H9 (cell line): ENCODE measurements around the gene LY6G6F. TPM values are rescaled to one million over a fixed set of nuclear protein-coding genes. Genes with fewer than 3 reads are reported as not detected.
A peak's percentile ranks its signal among the peaks of the same experiment; 100 is the strongest.

Source experiments
- DNase-seq: peaks from one replicate; pipeline ENCODE4 v3.0.0-alpha.2; 2017
- H2AFZ ChIP-seq: one replicate; pipeline ENCODE4 v1.6.1; 2013; ENCODE audit warnings: mild to moderate bottlenecking, low read length, control low read depth, moderate library complexity
- H2AK5ac ChIP-seq: 2 replicates; pipeline ENCODE4 v1.6.1; 2013; ENCODE audit warnings: low read length, control low read depth, mixed read lengths; ENCODE audit not compliant: insufficient read length
- H2BK120ac ChIP-seq: one replicate; pipeline ENCODE4 v1.6.1; 2013; ENCODE audit warnings: low read depth, mild to moderate bottlenecking, low read length, control low read depth, inconsistent platforms; ENCODE audit not compliant: poor library complexity, severe bottlenecking
- H2BK12ac ChIP-seq: 2 replicates; pipeline ENCODE4 v1.6.1; 2013; ENCODE audit warnings: low read length, control low read depth, mixed read lengths, low read depth; ENCODE audit not compliant: insufficient read length
- H2BK15ac ChIP-seq: 2 replicates; pipeline ENCODE4 v1.6.1; 2013; ENCODE audit warnings: low read depth, low read length, control low read depth
- H2BK20ac ChIP-seq: one replicate; pipeline ENCODE4 v1.6.1; 2013; ENCODE audit warnings: low read depth, mild to moderate bottlenecking, low read length, control low read depth, inconsistent platforms; ENCODE audit not compliant: poor library complexity, severe bottlenecking
- H2BK5ac ChIP-seq: 2 replicates; pipeline ENCODE4 v1.6.1; 2013; ENCODE audit warnings: low read length, control low read depth, mixed read lengths; ENCODE audit not compliant: insufficient read length
- H3K14ac ChIP-seq: 2 replicates; pipeline ENCODE4 v1.6.1; 2013; ENCODE audit warnings: low read length, control low read depth; ENCODE audit not compliant: insufficient read depth
- H3K18ac ChIP-seq: 2 replicates; pipeline ENCODE4 v1.6.1; 2013; ENCODE audit warnings: low read depth, mild to moderate bottlenecking, mixed read lengths, low read length, control low read depth; ENCODE audit not compliant: insufficient read length
- H3K23ac ChIP-seq: 2 replicates; pipeline ENCODE4 v1.6.1; 2013; ENCODE audit warnings: low read length, control low read depth, mixed read lengths, low read depth; ENCODE audit not compliant: insufficient read length
- H3K23me2 ChIP-seq: 2 replicates; pipeline ENCODE4 v1.6.1; 2013; ENCODE audit warnings: low read depth, mild to moderate bottlenecking, mixed read lengths, low read length, control low read depth; ENCODE audit not compliant: insufficient read length, poor library complexity, severe bottlenecking
- H3K27ac ChIP-seq: 2 replicates; pipeline ENCODE4 v1.5.1; 2013; ENCODE audit warnings: low read length, control low read depth, mixed read lengths, low read depth; ENCODE audit not compliant: insufficient read length
- H3K27me3 ChIP-seq: 2 replicates; pipeline ENCODE4 v1.6.1; 2013; ENCODE audit warnings: low read length, control low read depth, inconsistent platforms; ENCODE audit not compliant: insufficient read depth
- H3K4ac ChIP-seq: 2 replicates; pipeline ENCODE4 v1.6.1; 2013; ENCODE audit warnings: low read depth, mild to moderate bottlenecking, control low read depth, inconsistent platforms, low read length, moderate library complexity
- H3K4me1 ChIP-seq: 2 replicates; pipeline ENCODE4 v1.6.1; 2013; ENCODE audit warnings: low read length, control low read depth, inconsistent platforms; ENCODE audit not compliant: insufficient read depth
- H3K4me2 ChIP-seq: 2 replicates; pipeline ENCODE4 v1.6.1; 2013; ENCODE audit warnings: low read length, control low read depth, mixed read lengths; ENCODE audit not compliant: insufficient read length, insufficient read depth
- H3K56ac ChIP-seq: 2 replicates; pipeline ENCODE4 v1.6.1; 2013; ENCODE audit warnings: low read depth, mild to moderate bottlenecking, mixed read lengths, low read length, control low read depth; ENCODE audit not compliant: insufficient read length
- H3K79me1 ChIP-seq: 2 replicates; pipeline ENCODE4 v1.6.1; 2013; ENCODE audit warnings: low read depth, mild to moderate bottlenecking, moderate library complexity, low read length, control low read depth, inconsistent platforms; ENCODE audit not compliant: insufficient read depth, poor library complexity, severe bottlenecking
- H3K79me2 ChIP-seq: 2 replicates; pipeline ENCODE4 v1.6.1; 2013; ENCODE audit warnings: low read length, control low read depth, inconsistent platforms; ENCODE audit not compliant: insufficient read depth
- H3K9ac ChIP-seq: 2 replicates; pipeline ENCODE4 v1.6.1; 2013; ENCODE audit warnings: low read length, control low read depth, mixed read lengths; ENCODE audit not compliant: insufficient read length; ENCODE audit errors: extremely low read depth
- H3K9me3 ChIP-seq: one replicate; pipeline ENCODE4 v1.6.1; 2013; ENCODE audit warnings: low read depth, low read length, inconsistent platforms; ENCODE audit not compliant: control insufficient read depth
- H3T11ph ChIP-seq: one replicate; pipeline ENCODE4 v1.6.1; 2013; ENCODE audit warnings: mild to moderate bottlenecking, low read length, control low read depth, inconsistent platforms
- H4K20me1 ChIP-seq: one replicate; pipeline ENCODE4 v1.6.1; 2013; ENCODE audit not compliant: control insufficient read depth, insufficient read length, insufficient read depth
- H4K5ac ChIP-seq: 2 replicates; pipeline ENCODE4 v1.6.1; 2013; ENCODE audit warnings: low read depth, mild to moderate bottlenecking, mixed read lengths, low read length, control low read depth; ENCODE audit not compliant: insufficient read length
- H4K8ac ChIP-seq: replicated peaks from 2 replicates; pipeline ENCODE4 v1.6.1; 2013; ENCODE audit warnings: low read length, control low read depth, mixed read lengths, low read depth; ENCODE audit not compliant: insufficient read length
- H4K91ac ChIP-seq: 2 replicates; pipeline ENCODE4 v1.6.1; 2013; ENCODE audit warnings: low read depth, mild to moderate bottlenecking, moderate library complexity, mixed read lengths, low read length, control low read depth; ENCODE audit not compliant: insufficient read length
- H3K27ac Mint-ChIP-seq, 3 experiments: 2 replicates in 2 of 3; 3 replicates in 1 of 3; pipeline ENCODE4 v1.8.0; 2020 to 2021; ENCODE audit warnings: mixed read lengths in 3 of 3, mild to moderate bottlenecking in 1 of 3, moderate library complexity in 1 of 3
- H3K27me3 Mint-ChIP-seq: 2 replicates; pipeline ENCODE4 v1.8.0; 2021; ENCODE audit warnings: low read depth, mild to moderate bottlenecking, moderate library complexity, mixed read lengths
- H3K36me3 Mint-ChIP-seq, 3 experiments: 2 replicates in 2 of 3; 3 replicates in 1 of 3; pipeline ENCODE4 v1.8.0; 2020 to 2021; ENCODE audit warnings: low read depth in 3 of 3, mixed read lengths in 3 of 3; ENCODE audit not compliant: insufficient read depth in 1 of 3
- H3K4me1 Mint-ChIP-seq, 2 experiments: 2 replicates each; pipeline ENCODE4 v1.8.0; 2020; ENCODE audit warnings: mixed read lengths in 2 of 2
- H3K4me3 Mint-ChIP-seq, 2 experiments: 2 replicates in 1 of 2; 3 replicates in 1 of 2; pipeline ENCODE4 v1.8.0; 2020 to 2021; ENCODE audit warnings: mild to moderate bottlenecking in 2 of 2, mixed read lengths in 2 of 2, moderate library complexity in 1 of 2
- H3K9me3 Mint-ChIP-seq, 2 experiments: 2 replicates in 1 of 2; 3 replicates in 1 of 2; pipeline ENCODE4 v1.8.0; 2020; ENCODE audit warnings: mild to moderate bottlenecking in 2 of 2, mixed read lengths in 2 of 2, moderate library complexity in 1 of 2
- CTCF ChIP-seq: fragments of 200-600 bp; sonication (generic); conservative IDR thresholded peaks from 3 replicates; pipeline ENCODE4 v1.8.0; 2021; ENCODE audit warnings: antibody characterized with exemption, mild to moderate bottlenecking
- WGBS: extraction: QIAGEN DNeasy Blood & Tissue Kit; methylation state at CpG from one replicate; pipeline ENCODE4 v1.1.7; 2013; ENCODE audit warnings: missing lambda C conversion rate, low lambda C conversion rate, mixed read lengths; ENCODE audit not compliant: insufficient read length; ENCODE audit errors: extremely low coverage; 5-methylcytosine and 5-hydroxymethylcytosine counted together
- total RNA-seq: library from RNA; stranded (reverse); gene quantifications from 2 replicates; pipeline ENCODE4 v1.2.1, GENCODE V29; 2021

Gene LY6G6F
- total RNA-seq, 1 experiment from 2014 or later: not detected

GRCh38 chr6:31729979-31730630, 23.4 kb downstream of the LY6G6F start:
- Histone ChIP-seq H2BK120ac (no peak overlapping the region), H3K27ac (no peak overlapping the region), H3K4me1 (peaks cover 5% of the 10 kb centered on the region; the same call in 1 of the 2 replicates), H2AK5ac (no peak overlapping the region), H2BK12ac (no peak overlapping the region), H3K23ac (no peak overlapping the region), H3K79me1 (no peaks in the 10 kb centered on the region), H3K4ac (no peak overlapping the region), H4K20me1 (no peaks in the 10 kb centered on the region), H3K9ac (no peak overlapping the region), H3K27me3 (no peaks in the 10 kb centered on the region), H2BK5ac (no peak overlapping the region), H3K56ac (no peak overlapping the region), H4K5ac (no peak overlapping the region), H3K18ac (peak overlapping the region; percentile 43), H3K79me2 (no peaks in the 10 kb centered on the region; the same call in 1 of the 2 replicates), H3K14ac (peak overlapping the region; percentile 54), H3K4me2 (peak overlapping the region; percentile 60), H2BK15ac (no peak overlapping the region), H4K91ac (no peak overlapping the region), H2BK20ac (no peak overlapping the region), H3K23me2 (peaks cover 15% of the 10 kb centered on the region), H3T11ph (no peak overlapping the region), H2AFZ (no peak overlapping the region), H4K8ac (no peak overlapping the region), H3K9me3 (no peaks in the 10 kb centered on the region)
- no CpG with 5 or more reads among the region's 46 CpGs for WGBS
- Mint-ChIP-seq H3K27me3 (no peaks in the 10 kb centered on the region), H3K4me3 (peak overlapping the region; percentile 83 to 98), H3K27ac (peak overlapping the region; percentile 93 to 98 (median 97)), H3K4me1 (peaks cover 27 to 28% of the 10 kb centered on the region in 2 experiments), H3K9me3 (no peaks in the 10 kb centered on the region; a peak in 2 of 5 replicates), H3K36me3 (peaks cover 42 to 76% (median 69%) of the 10 kb centered on the region in 3 experiments)
- peak; percentile 94 for DNase-seq
- TF ChIP-seq CTCF: no peak
